Astrocyte of the spinal cord (primary cell): ENCODE results near the gene RXFP4.
A peak's percentile ranks its signal among the peaks of the same experiment; 100 is the strongest.

Experiments used
- DNase-seq: peaks from one replicate; pipeline ENCODE4 v3.0.0; 2011; ENCODE audit warnings: low read depth, low spot score
- H3K4me3 ChIP-seq: 2 replicates; pipeline ENCODE4 v1.5.1; 2011; ENCODE audit warnings: low read depth, mild to moderate bottlenecking, low read length, moderate library complexity
- CTCF ChIP-seq: IDR thresholded peaks from 2 replicates; pipeline ENCODE4 v1.5.1; 2012; ENCODE audit warnings: low read depth, mild to moderate bottlenecking, low read length, inconsistent platforms
- in situ Hi-C: cut with HindIII; loops from 2 replicates; pipeline ENCODE4 v1.10.0; 2017; ENCODE audit warnings: low sequenced_read_pairs

RXFP4 gene

DNA sequence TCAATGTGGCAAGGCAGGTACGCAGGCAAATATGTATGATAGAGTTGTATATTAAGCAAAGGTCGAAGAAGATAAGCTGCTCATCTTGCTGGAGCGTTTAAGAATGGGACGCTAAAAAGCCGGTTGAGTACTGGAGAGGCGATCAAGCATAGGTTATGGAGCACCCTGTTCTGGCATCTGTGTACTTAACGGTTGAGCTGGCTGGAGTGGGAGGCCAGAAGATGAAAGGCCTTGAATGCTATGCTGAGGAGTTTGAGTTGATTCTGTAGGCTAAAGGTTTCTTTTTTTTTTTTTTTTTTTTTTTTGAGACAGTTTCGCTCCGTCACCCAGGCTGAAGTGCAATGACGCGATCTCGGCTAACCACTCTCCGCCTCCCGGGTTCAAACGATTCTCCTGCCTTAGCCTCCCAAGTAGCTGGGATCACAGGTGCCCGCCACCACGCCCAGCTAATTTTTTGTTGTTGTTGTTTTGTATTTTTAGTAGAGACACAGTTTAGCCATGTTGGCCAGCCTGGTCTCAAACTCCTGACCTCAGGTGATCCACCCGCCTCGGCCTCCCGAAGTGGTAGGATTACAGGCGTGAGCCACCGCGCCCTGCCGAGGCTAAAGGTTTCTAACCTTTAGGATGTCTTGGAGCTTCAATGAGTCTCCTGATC is 6.4 kb upstream of the RXFP4 start:
- no peak for DNase-seq
- in situ Hi-C loops: no loop called here
- peak overlapping the region; percentile 98 for H3K4me3 ChIP-seq
- no peak for TF ChIP-seq CTCF

GRCh38 chr1:155938220-155938627 is 3.2 kb upstream of the RXFP4 start:
- no peak overlapping the region for H3K4me3 ChIP-seq
- DNase-seq: peak; percentile 76

DNA sequence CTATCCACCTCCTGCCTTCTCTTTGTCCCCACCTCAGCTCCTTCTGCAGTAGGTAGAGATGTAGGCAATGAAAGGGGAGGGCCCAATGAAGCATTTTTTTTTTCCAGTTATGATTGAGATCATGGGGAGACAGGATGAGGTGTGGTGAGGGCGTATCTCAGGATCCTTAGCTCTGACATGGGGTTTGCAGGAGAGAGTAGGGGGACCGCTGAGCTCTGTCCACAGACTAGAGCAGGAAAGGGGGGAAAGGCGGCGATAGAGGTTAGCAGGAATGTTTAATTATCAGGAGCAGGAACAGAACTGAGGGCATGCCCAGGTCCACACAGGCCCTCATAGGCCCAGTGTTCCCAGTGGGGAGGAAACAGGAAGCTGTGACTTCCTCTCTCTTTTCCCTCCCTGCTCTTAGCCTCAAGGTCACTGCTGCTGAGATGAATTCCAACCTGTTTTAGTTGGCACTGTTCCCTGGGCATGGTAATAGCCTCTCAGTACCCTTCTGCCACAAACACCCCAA is 901 bp upstream of the RXFP4 start:
- in situ Hi-C loops: no loop called here
- no peak for TF ChIP-seq CTCF
- DNase-seq: peak; percentile 62
- no peak overlapping the region for H3K4me3 ChIP-seq

More at GRCh38 chr1:155938220-155938627, 3.2 kb upstream of the RXFP4 start:
- in situ Hi-C loops: no loop called here
- peak; percentile 72 for TF ChIP-seq CTCF

GRCh38 chr1:155941845-155942531 is 550 bp downstream of the RXFP4 start:
- DNase-seq: no peak
- in situ Hi-C loops: no loop called here
- H3K4me3 ChIP-seq: no peak overlapping the region
- TF ChIP-seq CTCF: no peak

DNA sequence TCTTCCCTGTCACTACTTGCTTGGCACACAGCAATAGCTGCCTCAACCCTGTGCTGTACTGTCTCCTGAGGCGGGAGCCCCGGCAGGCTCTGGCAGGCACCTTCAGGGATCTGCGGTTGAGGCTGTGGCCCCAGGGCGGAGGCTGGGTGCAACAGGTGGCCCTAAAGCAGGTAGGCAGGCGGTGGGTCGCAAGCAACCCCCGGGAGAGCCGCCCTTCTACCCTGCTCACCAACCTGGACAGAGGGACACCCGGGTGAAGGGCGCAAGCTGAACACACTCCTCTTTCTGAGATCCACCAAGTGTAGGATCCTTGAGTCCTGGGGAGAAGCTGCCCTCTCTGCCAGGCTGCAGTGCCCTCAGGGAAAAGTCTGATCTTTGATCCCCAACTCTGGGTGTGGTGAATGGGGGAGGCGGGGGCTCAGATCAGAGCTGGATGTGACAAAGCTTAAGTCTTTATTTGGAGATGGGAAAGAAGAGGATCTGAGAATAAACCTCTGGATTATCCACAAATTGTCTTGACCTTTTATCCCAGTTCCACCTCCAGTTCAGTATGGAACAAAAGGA is 1.2 kb downstream of the RXFP4 start:
- DNase-seq: no peak
- H3K4me3 ChIP-seq: no peak overlapping the region
- in situ Hi-C loops: no loop called here
- TF ChIP-seq CTCF: no peak

- TF ChIP-seq CTCF: no peak
- DNase-seq: no peak
- no peak overlapping the region for H3K4me3 ChIP-seq
- in situ Hi-C loops: no loop called here
These were observed 3.0 kb downstream of the RXFP4 start for GRCh38 chr1:155944444-155944799.
